Measurements from ENCODE around the gene TRIM3.
A peak's percentile ranks its signal among the peaks of the same experiment; 100 is the strongest.
"Not testable (repeated sequence)": the region's sequence is repeated elsewhere in the genome, so short reads cannot be mapped to it uniquely, and the experiment has no call there.

TRIM3 gene

GRCh38 chr11:6473451-6474412 lies at the start of gene TRIM3:
TRIM3 (minus strand) TSS chr11:6473941; CDS start chr11:6465695, 8,246 bp downstream.
- DNase-seq, result no peak

DNA sequence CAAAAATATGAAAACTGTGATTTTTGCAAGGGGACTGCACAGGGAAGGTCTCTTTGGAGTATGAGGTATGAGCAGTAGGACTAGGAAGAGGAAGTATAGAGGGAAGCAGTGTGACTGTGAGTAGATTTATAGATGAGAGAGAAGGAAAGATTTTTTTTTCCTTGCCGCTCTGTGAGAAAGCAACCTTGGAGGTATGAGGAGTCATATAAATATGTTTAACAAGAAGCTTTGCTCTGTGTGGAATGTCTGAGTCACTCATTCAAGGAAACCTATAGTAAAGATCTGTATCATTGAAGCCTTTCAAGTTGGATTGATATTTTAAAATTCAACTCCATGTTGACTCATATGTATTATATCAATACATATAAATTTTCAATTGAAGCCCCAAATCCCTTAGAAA lies 49.5 kb upstream of the TRIM3 start:
- DNase-seq, result no peak

GRCh38 chr11:6521946-6522345 lies 48.2 kb upstream of the TRIM3 start:
- not testable (repeated sequence) for DNase-seq

DNA sequence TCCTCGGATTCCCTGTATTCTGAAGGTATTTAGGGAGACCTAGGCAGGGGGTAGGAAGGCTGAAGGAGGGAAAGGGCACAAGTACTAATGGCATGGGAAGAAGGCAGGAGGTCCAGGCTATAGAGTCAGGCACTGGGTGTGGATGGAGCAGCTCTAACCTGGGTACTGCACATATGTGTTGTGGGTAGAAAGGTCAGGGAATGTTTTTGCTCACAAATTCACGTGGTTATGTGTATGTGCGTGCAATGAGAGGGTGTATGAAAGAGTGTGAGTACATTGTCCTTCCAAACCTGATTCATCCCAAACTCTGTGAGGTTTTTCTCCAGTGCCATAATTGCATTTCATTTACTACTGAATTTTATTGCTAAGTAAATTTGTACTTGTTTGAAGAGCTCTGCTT lies 46.5 kb upstream of the TRIM3 start:
- DNase-seq, result no peak

DNA sequence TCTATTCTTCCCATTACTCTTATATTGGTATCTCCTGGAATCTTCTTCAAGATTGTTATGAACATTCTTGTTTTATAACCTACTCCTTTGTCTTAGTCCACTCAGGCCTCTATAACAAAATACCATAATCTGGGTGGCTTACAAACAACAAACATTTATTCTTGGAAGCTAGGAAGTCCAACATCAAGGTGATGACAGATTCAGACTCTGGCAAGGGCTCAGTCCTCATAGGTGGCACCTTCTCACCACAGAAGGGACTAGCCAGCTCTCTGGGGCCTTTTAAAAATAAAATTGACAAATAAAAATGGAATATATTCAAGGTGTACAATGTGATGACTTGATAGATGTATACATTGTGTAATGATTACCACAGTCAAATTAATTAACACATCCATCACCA lies 43.1 kb upstream of the TRIM3 start:
- no peak for DNase-seq

- DNase-seq, result no peak
These were observed 32.0 kb upstream of the TRIM3 start for GRCh38 chr11:6505577-6506240.

DNA sequence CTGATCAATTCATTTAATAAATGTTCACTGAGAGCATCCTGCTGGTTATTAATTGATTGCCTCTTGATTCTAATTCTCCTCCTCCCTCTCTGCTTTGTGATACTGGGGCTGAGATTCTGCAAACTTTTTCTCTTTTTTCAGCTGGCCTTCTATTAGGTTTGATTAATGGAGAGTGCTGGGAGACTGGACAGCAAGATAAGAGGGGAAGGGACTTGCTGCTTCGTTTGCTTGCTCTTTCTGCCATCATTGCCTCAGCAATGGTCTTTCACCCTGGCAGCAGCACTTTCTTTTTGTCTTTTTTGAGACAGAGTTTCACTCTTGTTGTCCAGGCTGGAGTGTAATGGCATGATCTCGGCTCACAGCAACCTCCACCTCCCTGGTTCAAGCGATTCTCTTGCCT lies 30.4 kb upstream of the TRIM3 start:
- no peak for DNase-seq

DNA sequence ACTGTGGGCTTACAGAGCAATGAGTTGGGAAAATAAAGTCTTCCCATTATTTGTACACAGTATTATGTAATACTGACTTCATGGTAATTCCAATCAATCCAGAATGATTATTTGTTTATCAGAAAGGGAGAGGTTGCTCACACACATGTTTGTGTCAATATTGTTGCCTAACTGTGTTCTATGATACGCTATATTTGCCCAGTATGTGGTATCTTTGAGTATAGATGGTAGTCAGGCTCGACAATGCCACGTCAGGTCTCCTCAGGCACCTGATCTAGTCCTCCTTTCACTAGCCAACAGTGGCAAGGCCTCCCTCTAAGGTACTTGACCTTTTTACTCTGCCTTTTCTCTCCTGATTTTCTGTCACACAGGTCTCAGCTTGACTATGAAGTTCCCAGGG lies 28.6 kb upstream of the TRIM3 start:
- DNase-seq, result no peak

GRCh38 chr11:6498544-6498943 lies 24.8 kb upstream of the TRIM3 start:
- DNase-seq, result no peak

- DNase-seq, result no peak
These were observed 24.4 kb upstream of the TRIM3 start for GRCh38 chr11:6498121-6498520.

- DNase-seq, result no peak
These were observed 23.5 kb upstream of the TRIM3 start, which contains the start of gene DNHD1 for GRCh38 chr11:6497069-6497839. DNHD1 (plus strand) TSS chr11:6497280; CDS start chr11:6498216, 936 bp downstream.

DNA sequence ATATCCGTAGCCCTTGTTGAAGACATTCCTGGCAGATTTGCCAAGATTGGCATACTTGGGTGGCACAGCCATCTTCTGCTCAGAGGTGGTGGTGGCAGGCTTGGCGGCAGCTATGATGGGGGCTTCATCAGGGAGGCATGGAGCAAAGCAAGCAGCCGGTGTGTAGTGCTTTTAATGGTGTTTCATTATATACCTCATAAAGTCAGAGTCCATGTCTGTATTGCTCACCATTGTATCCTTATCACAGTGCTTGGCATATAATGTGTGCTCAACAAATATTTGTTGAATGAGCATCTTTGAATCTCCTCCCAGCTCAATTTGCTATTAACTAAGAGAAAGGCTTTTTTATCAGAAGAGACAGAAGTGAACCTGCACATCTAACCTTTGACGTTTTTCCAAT lies 15.6 kb upstream of the TRIM3 start:
- DNase-seq, result no peak

- DNase-seq, result no peak
These were observed 15.1 kb upstream of the TRIM3 start for GRCh38 chr11:6488821-6489220.

- DNase-seq, result no peak
These were observed 14.6 kb upstream of the TRIM3 start for GRCh38 chr11:6488342-6488741.

DNA sequence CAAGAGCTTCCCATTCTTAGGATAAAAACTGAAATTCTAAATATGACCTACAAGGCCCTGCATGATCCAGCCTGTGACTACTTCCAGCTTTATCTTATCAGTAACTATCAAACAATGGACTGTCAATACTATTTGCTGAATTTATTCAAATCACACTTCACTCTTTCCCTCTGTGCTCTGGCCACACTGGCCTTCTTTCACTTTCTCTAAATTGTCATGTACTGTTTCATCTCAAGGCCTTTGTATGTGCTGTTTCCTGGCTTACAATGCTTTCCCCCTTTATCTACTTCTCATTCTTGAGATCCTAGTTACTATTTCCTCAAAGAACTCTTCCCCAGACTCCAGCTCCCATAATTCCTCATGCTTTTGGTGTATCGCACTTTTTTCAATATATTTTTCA lies 13.2 kb upstream of the TRIM3 start:
- no peak for DNase-seq

DNA sequence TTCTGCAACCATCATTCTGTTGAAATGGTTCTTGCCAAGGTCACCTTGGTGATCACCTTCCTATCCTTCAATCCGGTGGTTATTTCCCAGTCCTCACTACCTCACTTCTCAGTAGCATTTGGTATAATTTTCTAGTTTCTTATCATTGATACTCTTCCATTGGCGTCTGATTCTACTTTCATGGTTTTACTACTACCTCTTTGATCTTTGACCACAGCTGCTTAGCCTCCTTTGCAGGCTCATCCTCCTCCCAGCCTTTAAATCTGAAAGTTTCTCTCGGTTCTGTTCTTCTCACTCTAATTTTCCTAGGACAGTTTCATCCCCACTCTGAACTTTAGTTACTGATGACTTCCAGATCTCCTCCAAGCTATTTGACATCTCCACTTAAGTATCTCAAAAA lies 12.5 kb upstream of the TRIM3 start:
- DNase-seq, result no peak

DNA sequence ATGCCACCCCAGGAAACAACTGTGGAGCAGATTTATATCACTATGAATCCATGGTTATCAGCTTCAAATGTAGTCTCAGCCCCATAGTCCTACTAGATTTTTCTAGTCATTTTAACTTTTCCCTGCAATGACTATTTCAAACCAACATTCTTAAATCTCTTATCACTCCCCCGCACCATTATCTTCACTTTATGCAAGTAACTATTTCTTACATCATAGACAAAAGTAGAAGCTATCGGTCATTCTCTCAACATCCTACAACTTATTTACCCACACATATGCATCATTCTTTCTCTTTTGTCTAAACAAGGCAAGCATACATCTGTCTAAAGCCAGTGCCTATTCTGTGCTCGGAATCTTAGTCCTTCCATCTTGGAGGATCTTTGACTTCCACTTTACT lies 11.9 kb upstream of the TRIM3 start:
- no peak for DNase-seq

DNA sequence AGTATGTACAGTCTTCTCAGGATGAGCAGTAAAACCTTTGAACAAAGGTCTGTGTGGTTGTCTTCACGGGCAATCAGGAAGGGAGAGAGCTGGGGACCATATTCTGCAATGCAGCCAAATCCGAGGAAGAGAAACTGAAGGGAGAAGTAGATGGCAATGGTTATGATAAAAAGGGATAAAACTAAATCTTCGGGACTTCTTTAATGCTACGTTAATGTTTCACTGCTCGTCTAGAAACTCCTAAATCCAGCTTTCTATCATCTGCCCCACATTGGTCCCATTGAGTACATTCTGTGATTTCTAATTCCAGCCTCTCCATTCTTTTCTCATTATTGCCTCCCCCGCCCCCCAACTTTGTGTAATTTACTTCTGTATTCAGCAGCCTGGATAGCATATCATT lies 9.3 kb upstream of the TRIM3 start:
- DNase-seq, result no peak

DNA sequence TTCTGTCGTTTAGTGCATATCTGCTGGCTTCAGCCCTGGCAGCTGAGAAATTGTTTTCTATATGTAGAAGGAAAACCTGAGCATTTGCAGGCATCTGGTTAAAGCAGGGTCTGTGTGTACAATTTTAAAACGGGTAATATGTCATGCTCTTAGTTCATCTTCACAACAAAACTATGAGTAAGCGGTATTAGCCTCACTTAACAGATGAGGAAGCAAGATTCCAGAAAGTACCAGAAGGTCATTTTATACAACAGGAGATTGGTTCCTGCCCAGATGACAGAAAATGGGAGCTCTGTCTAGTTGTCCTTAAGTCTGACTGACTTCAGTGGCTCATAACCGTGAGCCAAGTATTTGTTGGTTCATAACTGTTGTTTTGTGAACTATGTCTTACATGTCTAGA lies 8.7 kb upstream of the TRIM3 start:
- DNase-seq, result no peak

GRCh38 chr11:6481924-6482275 lies 8.2 kb upstream of the TRIM3 start:
- DNase-seq, result no peak

- peak; percentile 62 for DNase-seq
These were observed 7.5 kb upstream of the TRIM3 start, which contains the start of the genes ARFIP2 and TIMM10B for GRCh38 chr11:6481012-6481923. ARFIP2 (minus strand) TSS chr11:6481331; CDS start chr11:6480421, 910 bp downstream. TIMM10B (plus strand) TSS chr11:6481501; CDS start chr11:6481517, 16 bp downstream.

GRCh38 chr11:6480299-6480914 lies 6.7 kb upstream of the TRIM3 start:
- no peak for DNase-seq

All from cortex of kidney (tissue), 1 donor.